ENCODE measurements around the gene MTHFD1L.
A peak's percentile ranks its signal among the peaks of the same experiment; 100 is the strongest.

Gene MTHFD1L

DNA sequence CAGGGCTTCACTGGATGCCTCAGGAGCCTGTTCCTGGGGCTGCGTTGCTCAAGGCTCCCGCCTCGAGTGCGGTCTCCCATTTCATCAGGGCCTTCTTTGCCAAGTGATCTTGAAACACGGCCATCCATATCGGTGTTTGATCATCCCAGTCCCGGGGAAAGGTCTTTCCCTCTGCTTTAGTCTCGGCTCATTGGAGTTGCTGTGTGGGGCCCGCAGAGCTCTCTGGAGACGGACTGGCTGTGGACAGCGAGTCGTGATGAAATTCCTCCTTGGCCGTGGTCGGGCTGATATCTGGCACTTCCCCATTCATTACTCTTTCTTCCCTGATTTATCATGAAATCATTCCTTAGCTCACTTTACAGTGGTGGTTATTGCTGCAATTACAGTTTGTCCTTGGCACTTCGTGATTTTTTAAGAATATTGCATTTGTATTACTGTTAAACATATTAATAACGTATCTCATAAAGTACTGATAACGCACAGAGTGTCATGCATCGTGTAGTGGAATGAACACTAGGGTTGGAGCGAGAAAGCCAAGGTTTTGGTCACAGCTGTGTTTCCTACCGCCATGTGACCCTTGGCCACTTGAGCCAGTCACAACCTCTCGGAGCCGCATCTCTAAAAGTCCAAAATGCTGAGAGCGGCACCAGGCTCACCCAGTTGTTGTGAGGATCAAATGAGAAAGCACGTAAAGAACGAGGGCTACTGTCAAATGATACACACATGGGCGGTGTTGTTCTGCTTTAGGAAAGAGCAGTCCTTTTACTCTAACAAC lies 71.8 kb downstream of the MTHFD1L start:
- peak; percentile 24 for DNase-seq

DNA sequence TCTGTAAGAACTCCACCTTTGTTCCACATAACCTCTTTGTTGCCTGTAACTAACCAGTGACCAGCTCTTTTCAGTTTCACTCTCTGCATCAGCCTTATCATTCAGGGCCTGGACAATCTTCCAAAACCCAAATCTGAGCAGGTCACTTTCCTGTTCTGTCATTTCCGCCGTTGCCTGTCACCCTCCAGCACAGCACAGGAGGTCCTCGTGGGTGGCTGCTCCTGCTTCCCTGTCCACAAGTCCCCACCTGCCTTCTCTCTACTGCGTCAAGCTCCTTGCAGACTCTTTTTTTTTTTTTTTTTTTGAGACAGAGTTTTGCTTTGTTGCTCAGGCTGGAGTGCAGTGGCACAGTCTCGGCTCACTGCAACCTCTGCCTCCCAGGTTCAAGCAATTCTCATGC lies 73.9 kb downstream of the MTHFD1L start:
- DNase-seq = no peak

DNA sequence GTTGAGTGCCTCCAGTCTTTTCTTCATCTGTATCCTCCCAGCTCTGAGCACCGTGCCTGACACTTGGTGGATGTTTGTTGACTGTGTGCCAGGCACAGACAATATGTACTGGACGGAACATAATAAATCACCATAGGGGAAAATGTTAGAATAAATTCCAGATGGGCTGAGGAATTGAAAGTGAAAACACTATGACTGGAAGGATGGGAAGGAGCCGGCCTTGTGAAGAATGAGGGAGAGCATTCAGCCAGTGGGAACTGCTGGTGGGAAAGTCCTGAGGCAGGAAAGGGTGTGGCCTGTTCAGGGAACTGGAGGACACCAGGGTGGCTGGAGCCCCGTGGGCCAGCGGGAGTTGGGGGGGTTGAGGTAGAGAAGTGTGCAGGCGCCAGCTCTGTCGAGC lies 75.4 kb downstream of the MTHFD1L start:
- DNase-seq = peak; percentile 49

DNA sequence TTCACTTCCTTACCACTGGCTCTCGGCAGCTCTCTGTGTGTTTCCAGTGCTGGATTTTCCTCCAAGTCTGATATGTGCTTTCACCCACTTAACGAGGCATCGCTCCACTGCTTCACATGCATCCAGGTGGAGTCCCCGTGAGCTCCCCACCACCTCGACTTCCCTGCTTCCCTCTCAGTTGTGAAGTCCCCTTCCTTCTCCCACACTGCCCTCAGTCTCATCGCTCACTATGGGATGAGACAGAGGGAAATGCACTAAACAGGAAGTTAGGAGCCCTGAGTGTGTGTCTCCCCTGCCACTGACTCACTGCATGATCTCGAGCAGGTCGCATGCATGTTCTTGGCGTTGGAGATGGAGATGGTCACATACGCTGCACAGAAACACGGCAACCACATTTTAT lies 84.0 kb downstream of the MTHFD1L start:
- DNase-seq = no peak

DNA sequence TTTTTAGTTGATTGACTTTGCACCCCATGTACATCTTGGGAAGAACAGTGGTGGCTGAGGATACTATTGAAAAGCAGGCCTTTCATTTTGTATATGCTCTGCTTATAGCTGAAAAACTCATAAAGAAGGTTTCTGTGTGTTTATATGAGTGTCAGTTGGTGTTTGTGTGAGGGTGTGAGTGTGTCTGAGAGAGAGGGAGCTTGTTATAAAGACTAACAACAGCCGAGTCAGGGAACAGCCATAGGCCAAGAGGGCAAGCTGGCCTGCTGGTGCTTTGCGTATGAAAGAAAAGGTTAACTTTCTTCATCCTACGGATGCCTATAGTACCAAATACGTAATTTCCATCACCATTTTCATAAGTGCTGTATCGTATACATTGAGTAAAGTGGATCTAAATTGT lies 88.3 kb downstream of the MTHFD1L start:
- no peak for DNase-seq

DNA sequence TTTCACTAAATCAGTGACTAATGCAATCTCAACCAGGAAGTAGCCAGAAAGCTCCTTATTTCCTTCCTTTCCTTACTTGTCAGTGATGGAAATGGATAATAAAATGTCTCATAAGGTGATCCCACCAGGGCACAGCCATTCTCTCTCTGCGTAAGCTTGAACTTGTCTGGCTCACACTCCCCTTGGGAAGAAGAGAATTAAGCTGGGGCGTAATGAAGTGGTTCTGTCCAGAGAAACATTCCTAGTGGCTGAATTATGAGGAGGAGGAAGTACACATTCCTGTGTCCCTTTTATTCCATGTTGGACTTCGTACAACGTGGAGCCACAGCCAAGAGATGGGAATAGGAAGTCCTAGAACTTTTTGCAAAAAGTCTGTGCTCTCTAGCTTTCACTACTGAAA lies 93.7 kb downstream of the MTHFD1L start:
- DNase-seq = no peak

DNA sequence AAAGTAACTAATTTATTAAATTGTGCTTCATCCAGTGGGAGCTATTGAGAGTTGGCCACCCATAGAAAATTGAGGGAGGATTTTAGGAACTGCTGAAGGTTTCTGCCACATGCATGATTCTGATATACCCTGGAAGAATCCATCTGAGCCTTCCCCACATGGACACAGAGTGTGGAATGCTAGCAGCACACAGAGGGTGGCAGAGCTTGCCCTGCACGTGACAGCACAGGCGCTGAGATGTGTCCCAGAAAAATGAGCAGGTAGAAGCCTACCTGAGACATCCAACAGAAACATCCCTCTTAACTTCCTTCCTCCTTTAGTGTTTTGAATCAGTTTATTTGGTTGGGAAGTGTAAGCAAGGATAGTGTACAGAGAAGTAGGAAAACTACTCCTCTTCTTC lies 96.9 kb downstream of the MTHFD1L start:
- no peak for DNase-seq

DNA sequence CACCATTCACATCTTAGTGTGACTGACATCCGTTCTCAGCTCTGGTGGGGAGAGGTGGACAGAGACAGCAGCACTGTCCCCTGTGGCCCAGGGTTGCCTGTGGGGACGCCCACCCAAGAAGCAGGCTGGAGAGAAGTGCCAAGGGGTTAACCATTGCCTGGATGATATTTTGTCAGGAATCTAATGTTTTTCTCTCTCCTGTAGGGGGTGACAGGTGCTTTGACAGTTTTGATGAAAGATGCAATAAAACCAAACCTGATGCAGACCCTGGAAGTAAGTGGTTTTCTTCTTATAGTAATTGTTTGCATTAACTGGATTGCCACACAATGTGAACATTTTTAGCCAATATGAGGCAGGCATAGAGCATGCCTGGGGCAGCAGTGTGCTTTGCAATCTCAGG lies 99.3 kb downstream of the MTHFD1L start:
- DNase-seq = no peak

DNA sequence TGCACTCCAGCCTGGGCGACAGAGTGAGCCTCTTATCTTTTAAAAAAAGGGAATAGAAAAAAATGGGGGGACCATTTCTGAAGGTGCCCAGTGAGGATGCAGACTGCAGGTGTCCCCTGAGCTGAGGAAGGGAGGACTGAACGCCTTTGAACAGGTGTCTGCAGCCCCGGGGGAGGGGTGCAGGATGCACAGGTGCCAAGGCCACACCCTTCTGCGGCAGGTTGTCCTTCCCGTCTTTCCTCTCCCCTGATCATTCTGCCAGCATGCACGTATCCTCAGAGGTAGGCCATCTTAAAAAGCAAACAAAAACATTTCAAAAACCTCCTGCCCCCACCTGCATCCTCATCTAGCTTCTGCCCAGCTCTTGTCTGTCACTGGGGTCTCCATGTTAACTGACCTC lies 101.3 kb downstream of the MTHFD1L start:
- no peak for DNase-seq

DNA sequence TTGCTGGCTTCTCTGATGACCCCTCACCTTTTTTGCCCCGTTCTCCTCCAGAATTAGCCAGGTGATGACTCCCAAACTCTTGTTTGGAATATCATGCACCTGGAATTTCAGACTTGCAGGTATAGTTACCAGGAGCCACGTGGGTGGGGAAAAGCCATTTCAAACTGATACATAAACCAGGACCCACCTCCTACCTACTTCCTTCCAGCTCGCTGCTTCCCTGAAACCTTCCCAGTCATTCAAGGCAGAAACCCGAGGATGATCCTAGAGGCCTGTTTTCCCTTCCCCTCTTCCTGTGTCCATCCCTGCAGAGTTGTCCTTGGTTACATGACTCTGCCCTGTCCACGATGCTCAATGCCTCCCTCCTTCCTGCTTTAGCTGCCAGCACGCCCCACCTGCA lies 101.9 kb downstream of the MTHFD1L start:
- no peak for DNase-seq

DNA sequence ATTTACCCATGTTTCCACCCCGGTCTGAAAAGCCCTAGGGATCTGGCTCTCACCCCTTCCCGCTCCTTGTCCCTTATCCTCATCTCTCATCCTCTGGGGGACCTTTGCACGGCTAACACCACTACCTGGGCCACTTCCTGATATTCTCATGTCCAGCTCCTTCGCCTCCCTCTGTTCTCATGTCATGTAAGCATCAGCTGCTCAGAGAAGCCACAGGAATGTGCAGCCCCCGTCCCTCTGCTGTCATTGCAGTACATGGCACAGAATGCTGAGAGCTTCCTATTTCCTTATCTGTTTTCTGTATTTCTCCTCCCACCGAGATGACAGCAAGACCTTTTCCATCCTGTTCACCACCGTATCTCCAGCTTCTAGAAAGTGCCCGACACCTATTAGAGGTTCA lies 102.4 kb downstream of the MTHFD1L start:
- DNase-seq = no peak

DNA sequence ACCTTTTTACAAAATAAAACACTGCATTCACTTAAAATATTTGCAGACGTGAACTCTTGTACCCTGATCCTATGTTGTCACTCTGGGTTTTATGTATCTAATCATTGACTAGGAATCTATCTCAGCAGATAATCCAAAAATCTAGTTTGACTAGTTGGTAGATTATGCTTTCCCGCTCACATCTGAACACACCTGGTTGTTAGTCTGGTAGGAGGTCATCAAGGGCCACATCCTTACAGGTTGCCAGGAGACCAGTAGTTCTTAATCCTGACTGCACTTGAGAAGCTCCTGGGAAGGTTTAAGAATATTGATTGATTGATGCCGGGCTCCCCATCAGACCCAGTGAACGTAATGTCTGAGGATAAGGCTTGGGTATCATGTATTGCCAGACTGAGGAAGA lies 104.4 kb downstream of the MTHFD1L start:
- DNase-seq = no peak

DNA sequence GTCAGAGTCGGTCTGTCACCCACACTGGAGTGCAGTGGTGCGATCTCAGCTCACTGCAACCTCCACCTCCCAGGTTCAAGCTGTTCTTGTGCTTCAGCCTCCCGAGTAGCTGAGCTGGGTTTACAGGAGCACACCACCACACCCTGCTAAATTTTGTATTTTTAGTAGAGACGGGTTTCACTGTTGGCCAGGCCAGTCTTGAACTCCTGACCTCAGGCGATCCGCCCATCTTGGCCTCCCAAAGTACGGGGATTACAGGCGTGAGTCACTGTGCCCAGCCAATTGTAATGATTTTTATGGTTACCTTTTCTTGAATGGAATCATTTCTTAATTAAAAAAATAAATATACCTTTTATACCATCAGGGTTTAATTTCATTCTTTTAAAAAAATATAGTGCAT lies 105.7 kb downstream of the MTHFD1L start:
- no peak for DNase-seq

DNA sequence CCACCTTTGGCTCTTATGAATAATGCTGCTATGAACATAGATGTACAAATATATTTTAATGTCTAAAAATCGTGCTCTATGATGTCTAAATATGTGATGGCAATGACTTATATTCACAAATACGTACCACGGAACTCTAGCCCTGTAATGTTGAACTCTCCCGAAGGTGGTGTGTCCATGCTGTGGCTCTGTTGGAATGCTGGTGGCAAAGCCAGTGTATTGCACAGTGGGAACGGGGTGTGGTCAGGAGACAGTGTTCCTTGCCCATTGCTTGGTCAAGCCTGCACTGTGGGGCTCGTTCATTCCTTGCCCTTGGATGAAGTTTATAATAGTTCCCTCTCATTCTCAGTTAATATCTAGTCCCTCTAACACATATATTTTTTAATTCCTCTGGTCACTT lies 109.6 kb downstream of the MTHFD1L start:
- DNase-seq = no peak

DNA sequence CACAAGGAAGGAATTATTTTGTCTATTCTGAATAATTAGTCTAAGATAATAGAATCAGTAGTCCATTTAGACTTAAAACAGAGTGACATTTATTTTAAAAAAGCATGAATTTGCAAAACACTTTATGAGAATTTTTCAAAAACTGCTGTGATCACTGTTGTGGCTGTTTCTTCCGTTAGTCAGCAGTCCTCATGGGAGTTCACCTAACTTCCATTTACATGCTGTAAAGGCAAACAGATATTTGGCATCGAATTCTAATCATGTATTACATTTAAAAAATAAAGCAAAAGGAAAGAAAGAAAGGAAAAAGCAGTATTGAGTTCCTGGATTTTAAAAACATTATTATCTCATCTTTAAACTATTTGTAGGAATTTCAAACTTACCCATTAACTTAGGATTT lies 111.8 kb downstream of the MTHFD1L start:
- DNase-seq = no peak

DNA sequence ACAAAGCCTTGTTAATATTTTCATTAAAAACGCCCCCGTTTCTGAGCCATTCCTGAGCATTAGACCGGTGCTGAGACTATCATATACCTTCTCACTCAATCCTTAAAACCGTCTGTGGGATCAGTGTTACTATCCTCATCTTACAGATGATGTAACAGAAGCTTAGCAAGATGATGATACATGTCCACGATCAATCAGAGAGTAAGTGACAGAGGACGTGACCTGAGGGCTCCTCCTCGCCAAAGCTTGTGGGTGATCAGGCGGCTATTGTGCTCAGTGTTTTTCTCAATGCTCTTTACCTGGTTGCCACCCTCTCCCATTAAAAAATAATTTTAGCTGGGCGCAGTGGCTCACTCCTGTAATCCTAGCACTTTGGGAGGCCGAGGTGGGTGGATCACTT lies 113.1 kb downstream of the MTHFD1L start:
- no peak for DNase-seq

DNA sequence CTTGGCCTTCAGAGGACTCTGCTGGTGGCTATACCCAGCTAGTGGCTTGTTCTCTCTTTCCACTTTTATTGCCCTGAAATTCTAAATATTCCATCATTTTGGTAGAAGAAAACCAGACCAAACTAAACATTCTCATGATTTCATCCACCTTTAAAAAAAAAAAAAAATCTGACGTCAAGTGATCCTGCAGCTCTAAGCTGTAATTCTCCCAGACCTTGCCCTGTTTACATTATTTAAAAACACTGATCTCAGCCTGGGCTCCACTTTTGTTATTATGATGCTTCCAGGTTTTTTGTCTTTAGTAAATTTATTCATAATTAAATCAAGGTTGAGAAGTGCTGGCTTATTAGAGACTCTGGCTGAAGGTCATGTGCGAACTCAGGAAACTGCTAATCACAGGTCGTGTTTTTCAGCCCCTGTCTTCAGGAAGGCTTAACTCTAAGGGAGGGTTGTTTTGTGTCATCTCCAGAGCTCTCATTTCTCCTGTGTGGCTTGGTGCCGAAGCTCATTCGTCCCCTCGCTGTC lies 114.4 kb downstream of the MTHFD1L start:
- peak; percentile 45 for DNase-seq

DNA sequence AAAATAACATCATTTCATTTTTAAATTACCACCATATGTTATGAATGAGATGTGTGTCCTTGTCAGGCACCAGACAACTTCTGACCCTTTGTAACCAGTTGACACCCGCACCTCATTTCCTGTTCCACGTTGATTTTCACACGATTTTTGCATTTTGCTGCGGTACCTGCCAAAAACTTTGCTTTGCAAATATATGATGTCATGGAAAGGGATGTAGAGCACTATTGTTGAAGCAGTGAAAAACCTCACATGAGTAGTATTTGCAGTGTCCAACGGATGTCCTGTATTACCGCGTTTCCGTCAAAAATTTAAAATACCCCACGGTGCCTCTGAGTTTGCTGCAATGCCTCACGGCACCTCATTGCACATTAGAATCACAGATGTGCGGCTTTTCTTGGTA lies 115.6 kb downstream of the MTHFD1L start:
- peak; percentile 67 for DNase-seq

DNA sequence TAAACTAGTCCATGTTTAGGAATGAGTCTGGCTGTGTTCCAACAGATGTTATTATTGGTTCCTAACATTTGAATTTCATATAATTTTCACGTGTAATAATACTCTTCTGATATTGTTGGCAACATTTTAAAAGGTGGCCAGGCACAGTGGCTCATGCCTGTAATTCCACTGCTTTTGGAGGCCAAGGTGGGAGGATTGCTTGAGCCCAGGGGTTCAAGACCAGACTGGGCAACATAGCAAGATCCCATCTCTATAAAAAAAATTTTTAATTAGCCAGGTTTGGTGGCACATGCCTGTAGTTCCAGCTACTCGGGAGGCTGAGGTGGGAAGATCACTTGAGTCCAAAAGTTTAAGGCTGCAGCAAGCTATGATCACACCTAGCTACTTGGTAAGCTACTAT lies 116.2 kb downstream of the MTHFD1L start:
- no peak for DNase-seq

DNA sequence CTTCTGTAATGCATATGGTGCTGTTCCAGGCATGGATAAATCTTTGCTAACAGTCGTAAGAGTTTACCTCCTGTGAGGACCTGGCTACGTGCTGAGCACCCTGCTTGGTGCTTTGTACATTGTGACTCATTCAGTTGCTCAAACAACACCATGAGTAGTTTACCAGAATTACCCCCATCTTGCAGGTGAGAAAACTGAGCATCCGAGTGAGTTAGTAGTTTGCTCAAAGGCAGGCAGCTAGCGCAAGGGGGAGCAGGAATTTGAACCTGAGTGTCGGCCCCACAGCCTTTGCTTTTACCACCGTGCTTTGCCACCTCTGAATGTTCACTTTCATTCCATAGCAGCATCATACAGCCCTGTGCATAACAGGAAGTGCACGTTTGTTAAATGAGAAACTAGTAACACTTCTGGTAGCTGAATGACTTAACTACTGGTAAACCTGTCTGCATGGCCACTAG lies 121.9 kb downstream of the MTHFD1L start:
- DNase-seq = no peak

DNA sequence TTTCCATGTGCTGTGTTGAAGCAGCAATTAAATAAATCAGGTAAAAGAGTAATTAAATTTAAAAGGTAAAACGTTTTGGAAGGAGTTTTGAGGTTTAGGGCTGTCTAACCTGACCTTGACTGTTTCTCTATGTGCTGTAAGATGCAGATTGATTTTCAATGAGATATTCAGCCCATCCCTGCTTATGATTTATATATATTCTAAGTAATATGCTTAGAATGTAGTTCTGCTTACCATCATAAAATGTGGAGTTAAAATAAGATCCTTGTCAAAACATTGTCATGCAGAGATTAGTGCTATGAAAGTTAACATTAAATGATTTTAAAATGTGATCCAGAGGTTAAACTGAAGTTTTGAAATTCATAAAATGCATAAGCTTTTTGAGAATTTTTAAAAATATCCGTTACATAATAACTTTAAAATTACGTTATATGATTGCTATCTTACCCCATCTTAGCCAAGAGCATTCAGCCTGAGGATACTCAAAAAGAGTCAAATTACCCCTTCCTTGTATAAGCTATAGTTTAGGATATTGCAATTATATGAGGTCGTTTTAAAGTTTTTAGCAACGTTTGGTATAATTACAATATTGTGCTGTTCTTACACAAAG lies 122.5 kb downstream of the MTHFD1L start:
- peak; percentile 29 for DNase-seq

DNA sequence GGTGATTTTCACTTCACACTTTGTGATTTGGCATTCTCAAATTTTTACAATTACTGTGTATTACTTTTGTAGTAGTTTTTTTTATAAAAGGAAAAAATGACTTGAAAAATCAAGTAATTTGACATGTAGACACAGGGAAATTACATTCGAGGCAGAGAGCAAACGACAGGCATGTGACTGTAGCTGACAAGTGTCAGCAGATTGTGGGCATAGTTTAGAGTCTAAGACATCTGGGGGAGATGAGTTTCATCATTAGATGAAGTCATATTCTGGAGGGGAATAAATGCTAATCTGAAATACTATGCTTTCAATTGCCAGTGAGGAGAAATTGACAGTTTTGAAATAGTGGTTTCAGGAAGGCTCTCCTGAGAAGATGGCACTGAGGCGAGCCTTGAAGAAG lies 126.0 kb downstream of the MTHFD1L start:
- DNase-seq = no peak

DNA sequence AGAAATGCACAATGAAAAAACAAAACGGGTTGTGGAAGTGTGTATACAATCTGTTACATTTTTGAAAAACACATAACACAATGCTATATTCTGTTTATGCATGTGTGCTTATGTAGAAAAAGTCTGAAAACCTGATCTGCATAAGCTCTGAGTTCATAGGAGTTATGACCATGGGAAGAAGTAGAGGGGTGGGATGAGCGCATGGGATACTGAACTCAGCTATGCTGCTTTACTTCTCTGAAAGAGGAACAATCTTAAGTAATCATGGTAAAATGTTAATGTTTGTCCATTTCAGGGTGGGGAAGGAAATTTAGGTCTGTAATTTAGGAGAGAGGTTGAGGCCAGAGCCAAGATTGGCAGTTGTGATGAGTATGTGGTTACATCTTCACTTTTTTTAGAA lies 126.8 kb downstream of the MTHFD1L start:
- DNase-seq = no peak

DNA sequence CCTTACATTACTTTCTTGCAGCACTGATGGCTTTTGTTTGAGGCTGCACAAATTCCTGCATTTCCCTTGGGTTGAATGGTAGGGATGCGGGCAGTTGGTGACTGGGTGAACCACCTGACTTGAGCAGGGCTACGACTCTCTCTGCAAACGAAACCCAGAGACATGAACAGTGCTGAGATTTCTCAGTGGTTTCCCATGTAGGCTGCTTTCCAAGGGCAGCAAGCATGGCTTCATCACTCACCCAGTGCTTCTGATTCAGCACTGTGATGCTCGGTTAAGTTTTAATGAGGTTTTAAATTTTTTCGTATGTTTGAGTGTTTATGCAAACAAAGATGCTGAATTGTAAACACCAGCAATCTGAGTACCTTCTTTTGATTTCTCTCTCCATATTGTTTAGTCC lies 127.2 kb downstream of the MTHFD1L start:
- no peak for DNase-seq

DNA sequence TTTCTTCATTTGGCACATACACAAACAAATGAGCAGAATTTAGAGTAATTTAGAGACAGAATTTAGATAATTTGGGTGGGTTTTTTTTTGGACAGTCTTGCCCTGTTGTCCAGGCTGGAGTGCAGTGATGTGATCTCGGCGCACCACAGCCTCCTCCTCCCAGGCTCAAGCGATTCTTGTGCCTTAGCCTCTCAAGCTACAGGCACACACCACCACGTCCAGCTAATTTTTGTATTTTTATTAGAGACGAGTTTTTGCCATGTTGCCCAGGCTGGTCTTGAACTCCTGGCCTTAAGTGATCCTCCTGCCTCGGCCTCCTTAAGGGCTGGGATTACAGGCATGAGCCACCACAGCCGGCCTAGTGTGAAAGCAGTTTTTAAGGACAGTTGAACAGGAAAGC lies 127.8 kb downstream of the MTHFD1L start:
- DNase-seq = no peak

Measured in eye (tissue), 1 donor.